HepG2 (cell line): ENCODE measurements around the gene C4orf36. TPM values are rescaled to one million over a fixed set of nuclear protein-coding genes. Genes with fewer than 3 reads are reported as not detected.
A peak's percentile ranks its signal among the peaks of the same experiment; 100 is the strongest.

ENCODE experiments used
- ATAC-seq: fragments of 200-7000 bp; cut with Tn5 transposase; 3 replicates; pipeline ENCODE4 v1.9.1; 2020; ENCODE audit warnings: mild to moderate bottlenecking, moderate library complexity
- BruUV-seq: library from RNA; stranded (reverse); fragments of 400-500 nt; replicated peaks from 2 replicates; lab custom pipeline; 2021; lab: Mats Ljungman, UMichigan
- CTCF ChIA-PET: fragments of 300-600 bp; formaldehyde crosslinking; extraction: SDS; loops from one replicate; lab custom pipeline; 2021; ENCODE audit warnings: low total read pairs, inconsistent platforms, low intra/inter-chr PET ratio; lab: Yijun Ruan, JAX
- POLR2A ChIA-PET: fragments of 350-600 bp; sonication (Branson Sonifier 250); formaldehyde crosslinking; loops from one replicate; lab custom pipeline; 2020; ENCODE audit warnings: antibody characterized with exemption, inconsistent platforms; lab: Yijun Ruan, JAX
- DNase-seq: peaks from one replicate; pipeline ENCODE4 v3.0.0-alpha.2; 2015; ENCODE audit warnings: low spot score
- FAIRE-seq: peaks from 3 replicates; lab custom pipeline; 2011; peaks lifted over from hg19 to GRCh38; lab: Jason Lieb, UNC
- H2AFZ ChIP-seq: one replicate; pipeline ENCODE4 v1.6.1; 2011; ENCODE audit warnings: low read length, inconsistent platforms
- H3K27ac ChIP-seq: fragments of 300-600 bp; 3 replicates; pipeline ENCODE4 v1.8.0; 2011; ENCODE audit warnings: mixed run types, mild to moderate bottlenecking, mixed read lengths, low read length, inconsistent platforms; ENCODE audit not compliant: insufficient read depth; ENCODE audit errors: extremely low read length
- H3K27me3 ChIP-seq, 2 experiments: fragments of 200-600 bp in 1 of 2; 2 replicates in 1 of 2; 3 replicates in 1 of 2; pipeline versions ENCODE4 v1.6.0 to v1.8.0; 2011; ENCODE audit warnings: low read length in 2 of 2, mild to moderate bottlenecking in 2 of 2, moderate library complexity in 2 of 2, inconsistent platforms in 1 of 2; ENCODE audit not compliant: insufficient read depth in 2 of 2, control insufficient read depth in 1 of 2
- H3K36me3 ChIP-seq, 2 experiments: fragments of 200-600 bp in 1 of 2; replicated peaks in 1 of 2; 2 replicates in 1 of 2; 3 replicates in 1 of 2; pipeline versions ENCODE4 v1.5.1 to v1.8.0; 2011; ENCODE audit warnings: low read length in 2 of 2, inconsistent platforms in 1 of 2; ENCODE audit not compliant: insufficient read depth in 2 of 2, control insufficient read depth in 1 of 2
- H3K4me1 ChIP-seq: 2 replicates; pipeline ENCODE4 v1.5.1; 2012; ENCODE audit warnings: low read length, inconsistent platforms; ENCODE audit not compliant: insufficient read depth
- H3K4me2 ChIP-seq: 2 replicates; pipeline ENCODE4 v1.6.0; 2011; ENCODE audit warnings: low read depth, low read length, inconsistent platforms
- H3K4me3 ChIP-seq, 3 experiments: fragments of 200-600 bp in 1 of 3; sonication (generic), shearing (Covaris generic) in 1 of 3; replicated peaks in 1 of 3; 2 replicates each; pipeline ENCODE4 v1.5.1; 2011 to 2016; ENCODE audit warnings: low read length in 3 of 3, inconsistent platforms in 2 of 3, low read depth in 2 of 3, mild to moderate bottlenecking in 2 of 3, control low read depth in 1 of 3, mixed read lengths in 1 of 3; ENCODE audit not compliant: insufficient read depth in 1 of 3
- H3K79me2 ChIP-seq: one replicate; pipeline ENCODE4 v1.6.1; 2011; ENCODE audit warnings: low read length, inconsistent platforms; ENCODE audit not compliant: insufficient read depth
- H3K9ac ChIP-seq: 2 replicates; pipeline ENCODE4 v1.6.0; 2011; ENCODE audit warnings: mild to moderate bottlenecking, low read depth, low read length, inconsistent platforms; ENCODE audit not compliant: insufficient read depth
- H3K9me3 ChIP-seq: 2 replicates; pipeline ENCODE4 v1.5.1; 2012; ENCODE audit warnings: mild to moderate bottlenecking, low read length
- H4K20me1 ChIP-seq: 2 replicates; pipeline ENCODE4 v1.6.0; 2011; ENCODE audit warnings: inconsistent platforms, mild to moderate bottlenecking, low read length, moderate library complexity; ENCODE audit not compliant: insufficient read depth
- FOXK2 ChIP-seq: fragments of 450-650 bp; IDR thresholded peaks from 2 replicates; pipeline ENCODE4 v1.6.1; 2016
- HNRNPL ChIP-seq: fragments of 200-400 bp; formaldehyde crosslinking; IDR thresholded peaks from 2 replicates; pipeline ENCODE4 v1.6.1; 2017; ENCODE audit warnings: mild to moderate bottlenecking, low read depth, low read length
- MTF1 ChIP-seq: sonication (generic); formaldehyde crosslinking; IDR thresholded peaks from 2 replicates; pipeline ENCODE4 v1.5.0; 2020; ENCODE audit warnings: missing genetic modification reagents
- MXD4 ChIP-seq: IDR thresholded peaks from 2 replicates; pipeline ENCODE4 v1.6.1; 2016; ENCODE audit warnings: mild to moderate bottlenecking, missing biosample characterization, missing genetic modification reagents
- SIN3A ChIP-seq: IDR thresholded peaks from 2 replicates; pipeline ENCODE4 v1.6.1; 2011; ENCODE audit warnings: low read depth, mild to moderate bottlenecking, control low read depth, low read length, borderline replicate concordance
- SP140L ChIP-seq: sonication (generic); formaldehyde crosslinking; IDR thresholded peaks from 2 replicates; pipeline ENCODE4 v1.4.0; 2020; ENCODE audit warnings: missing genetic modification reagents, borderline replicate concordance
- SYNCRIP ChIP-seq: fragments of 200-400 bp; formaldehyde crosslinking; IDR thresholded peaks from 2 replicates; pipeline ENCODE4 v1.6.1; 2018; ENCODE audit warnings: mild to moderate bottlenecking, low read depth, low read length; ENCODE audit not compliant: insufficient read depth
- ZBTB20 ChIP-seq: sonication (generic); formaldehyde crosslinking; IDR thresholded peaks from 2 replicates; pipeline ENCODE4 v1.8.1; 2023; ENCODE audit warnings: missing genetic modification reagents, low read depth, mild to moderate bottlenecking, borderline replicate concordance
- ZNF224 ChIP-seq: sonication (generic); formaldehyde crosslinking; IDR thresholded peaks from 2 replicates; pipeline ENCODE4 v1.5.0; 2020; ENCODE audit warnings: mild to moderate bottlenecking, missing genetic modification reagents
- ZNF816 ChIP-seq: sonication (generic); formaldehyde crosslinking; IDR thresholded peaks from 2 replicates; pipeline ENCODE4 v1.8.0; 2022; ENCODE audit warnings: missing genetic modification reagents, mild to moderate bottlenecking, borderline replicate concordance
- WGBS: methylation state at CpG from one replicate; pipeline ENCODE4 v1.1.6; 2017; ENCODE audit warnings: low lambda C conversion rate; 5-methylcytosine and 5-hydroxymethylcytosine counted together
- in situ Hi-C: cut with HindIII; loops from 2 replicates; pipeline ENCODE4 v1.10.0; 2017; ENCODE audit warnings: low pct_unique_long_range_greater_than_20kb; ENCODE audit not compliant: extremely low pct_ligation_motif_present
- intact Hi-C: fragments of 100-400 bp; cut with micrococcal nuclease; formaldehyde crosslinking; loops from one replicate; pipeline ENCODE4 v1.10.0; 2022; ENCODE audit not compliant: unreplicated experiment
- polyA plus RNA-seq, 8 experiments: library from polyadenylated mRNA; depleted of rRNA in 3 of 8; stranded (reverse) in 7 of 8; unstranded in 1 of 8; fragments of >200 nt; fragmentation: Illumina TruSeq in 4 of 8; extraction: Trizol in 4 of 8; gene quantifications; 2 replicates each; pipeline versions ENCODE4 v1.2.1 to v1.2.3, GENCODE V29; 2011 to 2016; ENCODE audit warnings: low read depth in 4 of 8, missing spikeins in 1 of 8, mixed read lengths in 1 of 8; ENCODE audit not compliant: insufficient read depth in 1 of 8
- total RNA-seq, 5 experiments: library from RNA; depleted of rRNA; stranded (reverse); fragments of >200 nt; fragmentation: Illumina TruSeq; extraction: Trizol; gene quantifications; 2 replicates each; pipeline ENCODE4 v1.2.3, GENCODE V29; 2016; ENCODE audit warnings: low read depth in 1 of 5
- TF ChIP-seq, protein P1 (sequence below): sonication (generic); formaldehyde crosslinking; IDR thresholded peaks from 2 replicates; pipeline ENCODE4 v1.5.0; 2020; ENCODE audit warnings: missing genetic modification reagents
- TF ChIP-seq, protein P2 (sequence below): sonication (generic); formaldehyde crosslinking; IDR thresholded peaks from 2 replicates; pipeline ENCODE4 v1.5.0; 2020; ENCODE audit warnings: mild to moderate bottlenecking, missing genetic modification reagents, borderline replicate concordance

Gene C4orf36
- total and polyA plus RNA-seq, 2 of the 13 experiments (the other 11 are each of a cell fraction or from before 2014, with no cell fraction given): 0.63 TPM; not detected in 1

DNA sequence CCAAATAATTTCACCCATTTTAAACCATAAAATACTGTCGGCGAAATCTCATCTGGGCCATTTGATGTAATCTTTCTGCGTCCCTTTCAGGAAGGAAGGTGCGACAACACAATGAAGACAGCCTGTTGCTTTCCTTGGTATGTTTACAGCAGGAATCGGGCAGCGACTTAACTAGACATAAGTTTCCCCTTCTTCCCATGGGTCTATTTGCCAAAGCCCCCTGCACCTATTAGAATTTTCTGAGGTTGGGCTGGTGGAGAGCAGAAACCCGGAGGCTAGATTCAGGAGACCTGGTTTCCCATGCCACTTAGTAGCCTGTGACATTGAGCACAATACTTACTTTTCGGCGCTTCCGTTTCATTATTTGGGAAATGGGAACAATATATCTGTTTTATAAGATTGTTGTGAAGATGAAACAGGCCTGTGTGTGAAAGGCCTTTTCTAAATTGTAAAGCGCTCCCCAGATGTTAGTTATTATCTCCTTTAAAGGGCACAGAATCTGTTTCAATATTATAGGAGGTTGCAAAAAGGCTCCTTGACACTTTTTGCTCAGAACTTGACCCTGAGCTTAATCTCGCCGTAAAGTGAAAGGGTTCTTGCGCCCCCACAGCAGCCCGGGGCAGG, 42.0 kb upstream of the C4orf36 start:
- intact Hi-C loops (loop anchor here (2.0 kb wide), 1 partner anchor 45 kb away; no protein-coding TSS in a partner anchor), in situ Hi-C loops (no loop called here)
- Histone ChIP-seq H3K9me3 (no peaks in the 10 kb centered on the region), H3K4me2 (peak overlapping the region; percentile 80), H3K27ac (peak overlapping the region; percentile 67), H3K79me2 (peaks cover 36% of the 10 kb centered on the region), H3K27me3 (no peaks in the 10 kb centered on the region; a peak in 1 of 5 replicates), H2AFZ (peak overlapping the region; percentile 56), H3K9ac (peak overlapping the region; percentile 71), H3K4me3 (peak overlapping the region; percentile 65 to 89 (median 71)), H3K36me3 (no peaks in the 10 kb centered on the region; a peak in 2 of 5 replicates), H4K20me1 (no peaks in the 10 kb centered on the region), H3K4me1 (peaks cover 35% of the 10 kb centered on the region)
- 13% methylated on average over 11 of the region's 15 CpGs for WGBS
- TSS peak; percentile 46 for BruUV-seq
- FAIRE-seq (no peak), ATAC-seq (no peak), DNase-seq (no peak)
- ChIA-PET CTCF (interaction anchor here (1.4 kb wide), 1 partner anchor 12 kb away, joined by 7 read pairs; no protein-coding TSS in a partner anchor), POLR2A (interaction anchor here (0.7 to 3.7 kb wide), 13 partner anchors 9 to 286 kb away, joined by 3 to 81 read pairs (median 13); partner anchors contain the start of gene KLHL8)
- TF ChIP-seq FOXK2 (no peak), SYNCRIP (no peak), MTF1 (CRISPR knock-in tag) (no peak), ZNF224 (CRISPR knock-in tag) (no peak), HNRNPL (no peak), SP140L (no peak), MXD4 (CRISPR knock-in tag) (no peak), ZBTB20 (CRISPR knock-in tag) (no peak), SIN3A (0 out of 2 replicates have a peak, but pooled peaks have one; percentile 7), ZNF816 (CRISPR knock-in tag) (no peak)
- TF ChIP-seq, protein P1, sequence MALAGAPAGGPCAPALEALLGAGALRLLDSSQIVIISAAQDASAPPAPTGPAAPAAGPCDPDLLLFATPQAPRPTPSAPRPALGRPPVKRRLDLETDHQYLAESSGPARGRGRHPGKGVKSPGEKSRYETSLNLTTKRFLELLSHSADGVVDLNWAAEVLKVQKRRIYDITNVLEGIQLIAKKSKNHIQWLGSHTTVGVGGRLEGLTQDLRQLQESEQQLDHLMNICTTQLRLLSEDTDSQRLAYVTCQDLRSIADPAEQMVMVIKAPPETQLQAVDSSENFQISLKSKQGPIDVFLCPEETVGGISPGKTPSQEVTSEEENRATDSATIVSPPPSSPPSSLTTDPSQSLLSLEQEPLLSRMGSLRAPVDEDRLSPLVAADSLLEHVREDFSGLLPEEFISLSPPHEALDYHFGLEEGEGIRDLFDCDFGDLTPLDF (CRISPR knock-in tag): no peak
- TF ChIP-seq, protein P2, sequence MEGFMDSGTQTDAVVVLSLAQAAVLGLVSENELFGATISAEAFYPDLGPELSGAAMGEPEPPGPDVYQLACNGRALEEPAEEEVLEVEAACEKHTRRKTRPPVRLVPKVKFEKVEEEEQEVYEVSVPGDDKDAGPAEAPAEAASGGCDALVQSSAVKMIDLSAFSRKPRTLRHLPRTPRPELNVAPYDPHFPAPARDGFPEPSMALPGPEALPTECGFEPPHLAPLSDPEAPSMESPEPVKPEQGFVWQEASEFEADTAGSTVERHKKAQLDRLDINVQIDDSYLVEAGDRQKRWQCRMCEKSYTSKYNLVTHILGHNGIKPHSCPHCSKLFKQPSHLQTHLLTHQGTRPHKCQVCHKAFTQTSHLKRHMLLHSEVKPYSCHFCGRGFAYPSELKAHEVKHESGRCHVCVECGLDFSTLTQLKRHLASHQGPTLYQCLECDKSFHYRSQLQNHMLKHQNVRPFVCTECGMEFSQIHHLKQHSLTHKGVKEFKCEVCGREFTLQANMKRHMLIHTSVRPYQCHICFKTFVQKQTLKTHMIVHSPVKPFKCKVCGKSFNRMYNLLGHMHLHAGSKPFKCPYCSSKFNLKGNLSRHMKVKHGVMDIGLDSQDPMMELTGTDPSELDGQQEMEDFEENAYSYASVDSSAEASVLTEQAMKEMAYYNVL (CRISPR knock-in tag): no peak
